H1 (cell line): Measurements from ENCODE around the gene TMEM236.

Experiments used
- CEBPB ChIP-seq: IDR thresholded peaks from 2 replicates; pipeline ENCODE4 v1.6.1; 2012; ENCODE audit warnings: low read depth, low read length
- CHD1 ChIP-seq: IDR thresholded peaks from 2 replicates; pipeline ENCODE4 v1.6.1; 2012; ENCODE audit warnings: low read depth, low read length, improper control_type of control experiment
- CTCF ChIP-seq, 3 experiments: IDR thresholded peaks; 1 replicate in 2 of 3; 2 replicates in 1 of 3; pipeline versions ENCODE4 v1.5.1 to v1.6.1; 2011; ENCODE audit warnings: low read length in 3 of 3, mild to moderate bottlenecking in 3 of 3, inconsistent platforms in 2 of 3, low read depth in 1 of 3, moderate library complexity in 1 of 3; ENCODE audit not compliant: insufficient read depth in 1 of 3; ENCODE audit errors: control extremely low read depth in 1 of 3
- POLR2A ChIP-seq, 2 experiments: IDR thresholded peaks; 1 replicate in 1 of 2; 2 replicates in 1 of 2; pipeline ENCODE4 v1.6.1; 2011; ENCODE audit warnings: low read depth in 2 of 2, low read length in 2 of 2, mild to moderate bottlenecking in 2 of 2; ENCODE audit errors: control extremely low read depth in 1 of 2
- POLR2AphosphoS5 ChIP-seq: IDR thresholded peaks from 2 replicates; pipeline ENCODE4 v1.6.1; 2011; ENCODE audit warnings: low read depth, low read length
- RBBP5 ChIP-seq: IDR thresholded peaks from 2 replicates; pipeline ENCODE4 v1.7.1; 2012; ENCODE audit warnings: low read depth, mild to moderate bottlenecking, inconsistent platforms, low read length, moderate library complexity, borderline replicate concordance
- TEAD4 ChIP-seq: IDR thresholded peaks from 2 replicates; pipeline ENCODE4 v1.6.1; 2012; ENCODE audit warnings: low read depth, low read length, inconsistent platforms, mixed read lengths

- TF ChIP-seq POLR2A (IDR thresholded peaks at IDR 0.05; ENCODE audit: control extremely low read depth in 1 of 2, low read depth in 2 of 2, low read length in 2 of 2) (no peak), CEBPB (no peak), CTCF (IDR thresholded peaks at IDR 0.05; ENCODE audit: control extremely low read depth in 1 of 3, insufficient read depth in 1 of 3, low read depth in 1 of 3, low read length in 3 of 3) (no peak), TEAD4 (no peak), POLR2AphosphoS5 (no peak), RBBP5 (no peak), CHD1 (no peak)
Observed at GRCh38 chr10:17743437-17743836, 8.6 kb upstream of the TMEM236 start.
